22Rv1 (cell line): Measurements from ENCODE around the gene SLAMF8.

ENCODE experiments used
- H3K27ac ChIP-seq: fragments of 450-650 bp; 2 replicates; pipeline ENCODE4 v1.5.1; 2017
- ZFX ChIP-seq: fragments of 450-650 bp; IDR thresholded peaks from 2 replicates; pipeline ENCODE4 v1.6.1; 2017; ENCODE audit warnings: antibody characterized with exemption, borderline replicate concordance
- TF ChIP-seq, protein P1 (sequence below): fragments of 450-650 bp; IDR thresholded peaks from 2 replicates; pipeline ENCODE4 v1.5.1; 2017; ENCODE audit warnings: mild to moderate bottlenecking

SLAMF8 gene

DNA sequence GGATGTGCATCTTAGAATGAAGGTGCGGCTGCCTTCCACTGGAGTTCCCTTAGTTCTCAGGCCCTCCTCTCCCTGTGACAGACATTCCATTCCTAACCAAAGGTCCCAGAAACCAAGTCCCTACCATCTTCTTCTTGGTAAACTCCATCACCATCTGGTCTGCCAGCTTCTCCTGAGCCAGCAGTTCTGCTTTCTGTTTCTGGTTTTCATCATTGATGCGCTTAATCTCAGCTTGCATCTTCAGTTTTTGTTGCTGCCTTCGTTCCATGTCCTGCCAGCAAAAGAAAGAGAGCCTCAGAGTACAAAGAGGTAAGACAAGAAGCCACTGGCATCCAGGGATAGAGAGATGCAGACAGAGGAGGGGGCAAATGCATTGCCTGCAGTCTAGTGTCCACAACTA lies 53.8 kb downstream of the SLAMF8 start:
- H3K27ac ChIP-seq, result no peak overlapping the region
- TF ChIP-seq, protein P1, sequence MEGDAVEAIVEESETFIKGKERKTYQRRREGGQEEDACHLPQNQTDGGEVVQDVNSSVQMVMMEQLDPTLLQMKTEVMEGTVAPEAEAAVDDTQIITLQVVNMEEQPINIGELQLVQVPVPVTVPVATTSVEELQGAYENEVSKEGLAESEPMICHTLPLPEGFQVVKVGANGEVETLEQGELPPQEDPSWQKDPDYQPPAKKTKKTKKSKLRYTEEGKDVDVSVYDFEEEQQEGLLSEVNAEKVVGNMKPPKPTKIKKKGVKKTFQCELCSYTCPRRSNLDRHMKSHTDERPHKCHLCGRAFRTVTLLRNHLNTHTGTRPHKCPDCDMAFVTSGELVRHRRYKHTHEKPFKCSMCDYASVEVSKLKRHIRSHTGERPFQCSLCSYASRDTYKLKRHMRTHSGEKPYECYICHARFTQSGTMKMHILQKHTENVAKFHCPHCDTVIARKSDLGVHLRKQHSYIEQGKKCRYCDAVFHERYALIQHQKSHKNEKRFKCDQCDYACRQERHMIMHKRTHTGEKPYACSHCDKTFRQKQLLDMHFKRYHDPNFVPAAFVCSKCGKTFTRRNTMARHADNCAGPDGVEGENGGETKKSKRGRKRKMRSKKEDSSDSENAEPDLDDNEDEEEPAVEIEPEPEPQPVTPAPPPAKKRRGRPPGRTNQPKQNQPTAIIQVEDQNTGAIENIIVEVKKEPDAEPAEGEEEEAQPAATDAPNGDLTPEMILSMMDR, result no peak
- TF ChIP-seq ZFX, result no peak

DNA sequence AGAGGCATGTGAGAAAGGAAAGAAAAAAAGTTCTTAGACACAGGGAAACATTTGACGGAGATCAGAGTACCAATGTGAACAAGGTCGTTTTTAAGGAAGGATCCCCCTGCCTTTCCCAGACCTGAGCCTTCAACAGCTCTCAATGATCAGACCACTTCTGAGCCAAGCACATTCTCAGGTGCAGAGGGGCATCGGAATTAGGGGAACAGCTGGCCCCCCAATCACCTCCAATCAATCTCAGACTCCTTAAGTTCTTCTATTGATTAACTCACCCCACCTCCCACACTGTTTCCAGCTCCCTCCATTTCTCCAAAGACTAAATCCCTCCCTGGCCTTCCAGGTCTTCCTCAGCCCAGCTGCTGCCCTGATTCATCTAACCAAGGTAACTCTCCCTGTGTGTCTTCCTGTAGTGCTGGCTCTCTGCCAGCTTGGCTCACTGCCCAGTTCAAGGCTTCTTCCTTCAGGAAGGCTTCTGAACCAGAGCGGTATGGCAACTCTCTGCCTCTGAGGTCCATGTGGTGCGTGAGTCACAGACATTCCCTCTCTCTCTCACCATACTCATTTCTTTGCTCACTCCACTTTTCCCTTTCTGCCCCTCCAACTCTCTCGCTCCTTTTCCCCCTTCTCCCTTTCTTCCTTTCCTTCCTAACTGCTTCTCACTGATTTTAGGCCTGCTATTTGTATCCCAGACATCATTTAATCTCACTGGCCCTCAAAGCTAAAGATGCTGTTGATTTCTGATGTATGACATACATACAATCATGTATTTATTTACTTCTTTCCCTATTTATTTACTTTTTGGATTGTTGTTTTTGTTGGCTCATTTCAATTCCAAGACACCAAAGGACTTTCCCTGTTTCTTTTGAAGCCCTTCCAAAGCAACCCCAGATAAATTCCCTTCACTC lies 55.2 kb downstream of the SLAMF8 start:
- no peak overlapping the region for H3K27ac ChIP-seq
- TF ChIP-seq ZFX, result no peak
- TF ChIP-seq, protein P1, result no peak

DNA sequence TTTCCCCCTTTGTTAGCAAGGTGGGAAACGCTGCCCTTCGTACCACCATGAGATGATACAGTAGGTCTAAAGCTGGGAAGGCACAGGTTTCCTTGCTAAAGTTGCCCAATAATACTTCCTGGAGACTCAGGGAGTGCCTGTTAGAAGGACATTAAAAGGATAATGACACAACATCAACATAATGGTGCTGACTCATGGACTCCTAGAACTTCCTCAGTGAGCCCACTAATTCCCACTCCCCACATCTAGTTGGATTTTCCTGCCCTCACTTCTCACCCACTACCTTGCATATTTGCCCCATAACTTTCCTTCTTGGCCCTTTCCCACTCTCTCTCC lies 55.8 kb downstream of the SLAMF8 start:
- TF ChIP-seq ZFX, result no peak
- TF ChIP-seq, protein P1, result no peak
- no peak overlapping the region for H3K27ac ChIP-seq

DNA sequence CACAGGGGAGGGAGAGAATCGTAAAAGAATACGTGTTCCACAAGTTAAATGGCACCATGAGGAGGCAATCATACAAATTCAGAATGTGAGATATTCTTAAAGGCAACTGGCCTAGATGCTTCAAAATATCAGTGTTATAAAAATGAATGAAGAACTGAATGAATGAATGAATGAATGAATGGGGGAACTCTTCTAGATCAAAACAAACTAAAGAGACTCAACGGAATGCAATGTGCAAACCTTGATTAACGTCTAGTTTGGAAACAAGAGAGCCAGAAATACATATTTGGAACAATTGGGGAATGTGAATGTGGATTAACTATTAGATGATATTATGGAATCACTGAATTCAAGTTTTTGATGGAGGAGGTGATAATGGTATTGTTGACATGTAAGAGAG lies 56.5 kb downstream of the SLAMF8 start:
- no peak overlapping the region for H3K27ac ChIP-seq
- no peak for TF ChIP-seq ZFX
- TF ChIP-seq, protein P1, result no peak

DNA sequence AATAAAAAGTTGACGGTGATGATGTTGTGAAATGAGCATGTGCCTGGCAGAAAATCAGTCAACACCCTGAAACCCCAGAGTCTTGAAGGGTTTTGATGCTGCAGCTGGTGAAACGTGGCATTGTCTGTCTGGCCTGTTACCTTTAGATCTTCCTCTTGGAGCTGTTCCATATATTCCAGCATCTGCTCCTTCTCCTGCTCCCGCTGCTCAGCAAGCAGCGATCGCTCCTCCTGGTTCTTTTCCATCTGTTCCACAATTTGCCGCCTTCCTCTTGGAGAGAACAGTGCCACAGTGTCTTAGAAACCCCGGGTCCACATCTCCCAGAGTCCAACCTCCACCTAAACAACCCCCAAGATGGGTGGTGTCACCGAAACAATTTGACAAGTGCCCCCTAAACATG lies 57.6 kb downstream of the SLAMF8 start:
- no peak for TF ChIP-seq ZFX
- TF ChIP-seq, protein P1, result no peak
- H3K27ac ChIP-seq, result no peak overlapping the region
